GM23248 (cell line): ENCODE measurements around the gene PSMA7. TPM values are rescaled to one million over a fixed set of nuclear protein-coding genes. Genes with fewer than 3 reads are reported as not detected.

Source experiments
- DNase-seq: peaks from one replicate; pipeline ENCODE4 v3.0.0-alpha.2; 2015
- H2AFZ ChIP-seq: fragments of 200-600 bp; sonication (generic); 2 replicates; pipeline ENCODE4 v1.6.1; 2016; ENCODE audit warnings: antibody characterized with exemption
- H3F3A ChIP-seq: fragments of 200-600 bp; sonication (generic); 2 replicates; pipeline ENCODE4 v1.6.1; 2016; ENCODE audit warnings: mild to moderate bottlenecking, antibody characterized with exemption, mixed run types; ENCODE audit not compliant: insufficient read depth
- H3K27ac ChIP-seq: fragments of 200-600 bp; sonication (generic); 2 replicates; pipeline ENCODE4 v1.5.1; 2016; ENCODE audit warnings: mild to moderate bottlenecking
- H3K27me3 ChIP-seq: fragments of 200-600 bp; sonication (generic); replicated peaks from 2 replicates; pipeline ENCODE4 v1.6.1; 2016; ENCODE audit warnings: mild to moderate bottlenecking; ENCODE audit not compliant: insufficient read depth
- H3K36me3 ChIP-seq: fragments of 200-600 bp; sonication (generic); 2 replicates; pipeline ENCODE4 v1.6.1; 2016; ENCODE audit warnings: low read depth, mild to moderate bottlenecking
- H3K4me1 ChIP-seq: fragments of 200-600 bp; sonication (generic); 2 replicates; pipeline ENCODE4 v1.6.1; 2016; ENCODE audit warnings: mild to moderate bottlenecking; ENCODE audit not compliant: insufficient read depth
- H3K4me2 ChIP-seq: fragments of 200-600 bp; sonication (generic); one replicate; pipeline ENCODE4 v1.6.1; 2016; ENCODE audit warnings: mild to moderate bottlenecking; ENCODE audit not compliant: unreplicated experiment
- H3K4me3 ChIP-seq: fragments of 200-600 bp; sonication (generic); 2 replicates; pipeline ENCODE4 v1.5.1; 2016; ENCODE audit warnings: mild to moderate bottlenecking
- H3K79me2 ChIP-seq: fragments of 200-600 bp; sonication (generic); 2 replicates; pipeline ENCODE4 v1.6.1; 2016; ENCODE audit warnings: mild to moderate bottlenecking; ENCODE audit not compliant: insufficient read depth
- H3K9ac ChIP-seq: fragments of 200-600 bp; sonication (generic); 2 replicates; pipeline ENCODE4 v1.6.1; 2016; ENCODE audit warnings: mild to moderate bottlenecking
- H3K9me2 ChIP-seq: fragments of 200-600 bp; sonication (generic); 2 replicates; pipeline ENCODE4 v1.6.1; 2016; ENCODE audit warnings: mixed run types, mild to moderate bottlenecking, moderate library complexity; ENCODE audit not compliant: insufficient read depth
- H3K9me3 ChIP-seq: fragments of 200-600 bp; sonication (generic); one replicate; pipeline ENCODE4 v1.6.1; 2017; ENCODE audit warnings: low read depth
- H4K20me1 ChIP-seq: fragments of 200-600 bp; sonication (generic); 2 replicates; pipeline ENCODE4 v1.6.0; 2016; ENCODE audit not compliant: insufficient read depth
- EZH2 ChIP-seq: fragments of 200-600 bp; sonication (generic); IDR thresholded peaks from 2 replicates; pipeline ENCODE4 v1.6.1; 2018; ENCODE audit warnings: antibody characterized with exemption, mild to moderate bottlenecking; ENCODE audit not compliant: insufficient read depth, poor library complexity, severe bottlenecking
- EZH2phosphoT487 ChIP-seq: fragments of 200-600 bp; sonication (generic); IDR thresholded peaks from 2 replicates; pipeline ENCODE4 v1.6.1; 2018; ENCODE audit warnings: antibody characterized with exemption, moderate library complexity, mild to moderate bottlenecking, low read depth; ENCODE audit not compliant: insufficient read depth
- WGBS, 2 experiments: methylation state at CpG; one replicate each; pipeline ENCODE4 v1.1.6; 2015 to 2017; ENCODE audit warnings: low lambda C conversion rate in 2 of 2, low coverage in 1 of 2; ENCODE audit errors: missing lambda C conversion rate in 2 of 2; 5-methylcytosine and 5-hydroxymethylcytosine counted together
- in situ Hi-C: fragments of 300-500 bp; cut with MboI; formaldehyde crosslinking; loops from 2 replicates; pipeline ENCODE4 v1.15.0; 2020
- polyA plus RNA-seq: library from polyadenylated mRNA; unstranded; fragments of >200 nt; fragmentation: Nextera tagmentation; extraction: Ambion mirVana; gene quantifications from 2 replicates; pipeline ENCODE4 v1.2.1, GENCODE V29; 2016
- total RNA-seq: library from RNA; depleted of rRNA; stranded (reverse); fragments of >200 nt; shearing (Covaris generic); gene quantifications from 2 replicates; pipeline ENCODE4 v1.2.3, GENCODE V29; 2014

The PSMA7 gene
- total and polyA plus RNA-seq, 2 experiments from 2014 or later: 268 to 488 TPM

- Histone ChIP-seq H3K4me3 (no peak overlapping the region), H3F3A (no peaks in the 10 kb centered on the region), H3K4me1 (no peaks in the 10 kb centered on the region), H3K9me3 (no peaks in the 10 kb centered on the region), H2AFZ (no peak overlapping the region), H3K9ac (no peak overlapping the region), H3K27ac (no peak overlapping the region), H3K79me2 (no peaks in the 10 kb centered on the region), H3K27me3 (no peaks in the 10 kb centered on the region), H4K20me1 (no peaks in the 10 kb centered on the region), H3K36me3 (no peaks in the 10 kb centered on the region), H3K4me2 (no peak overlapping the region), H3K9me2 (no peaks in the 10 kb centered on the region)
- TF ChIP-seq EZH2: no peak
- TF ChIP-seq EZH2phosphoT487: no peak
- no peak for DNase-seq
- 31 to 37% methylated on average over 21 of the region's 21 CpGs for WGBS, 2 experiments
- in situ Hi-C loops: no loop called here
These were observed 39.5 kb downstream of the PSMA7 start for GRCh38 chr20:62103508-62104233.

GRCh38 chr20:62101078-62101477, 42.1 kb downstream of the PSMA7 start:
- H3K27ac ChIP-seq: no peak overlapping the region

GRCh38 chr20:62097881-62098407, 45.2 kb downstream of the PSMA7 start:
- Histone ChIP-seq H3K9me2 (no peaks in the 10 kb centered on the region), H4K20me1 (no peaks in the 10 kb centered on the region), H3F3A (no peaks in the 10 kb centered on the region), H3K4me2 (no peak overlapping the region), H3K9me3 (no peaks in the 10 kb centered on the region), H3K9ac (no peak overlapping the region), H3K36me3 (no peaks in the 10 kb centered on the region), H3K4me3 (no peak overlapping the region), H3K79me2 (no peaks in the 10 kb centered on the region), H2AFZ (no peak overlapping the region), H3K27ac (no peak overlapping the region), H3K4me1 (no peaks in the 10 kb centered on the region), H3K27me3 (no peaks in the 10 kb centered on the region)
- TF ChIP-seq EZH2phosphoT487: no peak
- no peak for TF ChIP-seq EZH2
- WGBS, 2 experiments: 21 to 29% methylated on average over 13 to 16 of the region's 16 CpGs
- DNase-seq: no peak
- in situ Hi-C loops: no loop called here

More at GRCh38 chr20:62101078-62101477, 42.1 kb downstream of the PSMA7 start:
- Histone ChIP-seq H3F3A (no peaks in the 10 kb centered on the region), H3K4me3 (no peak overlapping the region), H3K9me2 (no peaks in the 10 kb centered on the region), H3K36me3 (no peaks in the 10 kb centered on the region), H3K9ac (no peak overlapping the region), H4K20me1 (no peaks in the 10 kb centered on the region), H3K9me3 (no peaks in the 10 kb centered on the region), H3K27me3 (no peaks in the 10 kb centered on the region), H3K4me2 (no peak overlapping the region), H3K4me1 (no peaks in the 10 kb centered on the region), H3K79me2 (no peaks in the 10 kb centered on the region), H2AFZ (no peak overlapping the region)
- TF ChIP-seq EZH2phosphoT487 (no peak), EZH2 (no peak)
- 51 to 55% methylated on average over 4 of the region's 4 CpGs for WGBS, 2 experiments
- in situ Hi-C loops: no loop called here
- DNase-seq: no peak

GRCh38 chr20:62096421-62097380, 46.5 kb downstream of the PSMA7 start:
- TF ChIP-seq EZH2 (no peak), EZH2phosphoT487 (no peak)
- H3K9ac ChIP-seq: no peak overlapping the region
- no peaks in the 10 kb centered on the region for H3K27me3 ChIP-seq
- no peaks in the 10 kb centered on the region for H3K79me2 ChIP-seq
- no peaks in the 10 kb centered on the region for H3K9me2 ChIP-seq
- H3K4me2 ChIP-seq: no peak overlapping the region
- no peak overlapping the region for H3K27ac ChIP-seq
- DNase-seq: no peak
- 0 out of 2 replicates have a peak, but pooled peaks cover 2% of the 10 kb centered on the region for H3K4me1 ChIP-seq
- in situ Hi-C loops: no loop called here
- no peaks in the 10 kb centered on the region for H4K20me1 ChIP-seq
- H3F3A ChIP-seq: no peaks in the 10 kb centered on the region
- WGBS, 2 experiments: 56 to 61% methylated on average over 28 to 30 of the region's 30 CpGs
- no peak overlapping the region for H3K4me3 ChIP-seq
- no peaks in the 10 kb centered on the region for H3K9me3 ChIP-seq
- H2AFZ ChIP-seq: no peak overlapping the region
- no peaks in the 10 kb centered on the region for H3K36me3 ChIP-seq
